ENCODE measurements around the gene PRPF40A.

DNA sequence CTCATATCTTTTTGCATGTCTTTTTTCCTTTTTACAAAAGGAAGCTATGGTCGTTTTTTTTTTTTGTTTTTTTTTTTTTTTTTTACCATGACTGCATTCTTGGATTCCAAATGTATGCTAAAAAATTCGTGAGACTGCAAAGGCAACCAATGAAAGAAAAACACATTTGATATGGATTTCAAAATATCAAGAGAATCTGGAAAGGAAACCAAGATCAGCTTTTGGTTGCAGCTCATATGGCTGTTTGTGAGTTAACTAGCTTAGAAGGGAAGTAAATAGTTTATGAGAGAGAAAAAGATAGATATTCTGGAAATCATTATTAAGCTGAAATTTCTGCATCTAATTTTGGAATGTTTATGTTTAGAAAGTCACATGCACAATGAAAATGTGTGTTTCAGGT, 110.3 kb downstream of the PRPF40A start:
- no peak for TF ChIP-seq CHD1 (IDR thresholded peaks at IDR 0.05; ENCODE audit: low read depth, low read length)
- TF ChIP-seq RBBP5 (conservative IDR thresholded peaks at IDR 0.05) = no peak
- TF ChIP-seq POLR2A (IDR thresholded peaks at IDR 0.05; ENCODE audit: low read depth, low read length) = no peak
- TF ChIP-seq MYC (IDR thresholded peaks at IDR 0.05; ENCODE audit: insufficient read depth, insufficient read length, insufficient replicate concordance, low read length, severe bottlenecking) = no peak
- no peak for TF ChIP-seq HDAC2 (IDR thresholded peaks at IDR 0.05)
- TF ChIP-seq FOS (IDR thresholded peaks at IDR 0.05; ENCODE audit: borderline replicate concordance, extremely low read depth, insufficient read length) = no peak
- TF ChIP-seq, protein P1, sequence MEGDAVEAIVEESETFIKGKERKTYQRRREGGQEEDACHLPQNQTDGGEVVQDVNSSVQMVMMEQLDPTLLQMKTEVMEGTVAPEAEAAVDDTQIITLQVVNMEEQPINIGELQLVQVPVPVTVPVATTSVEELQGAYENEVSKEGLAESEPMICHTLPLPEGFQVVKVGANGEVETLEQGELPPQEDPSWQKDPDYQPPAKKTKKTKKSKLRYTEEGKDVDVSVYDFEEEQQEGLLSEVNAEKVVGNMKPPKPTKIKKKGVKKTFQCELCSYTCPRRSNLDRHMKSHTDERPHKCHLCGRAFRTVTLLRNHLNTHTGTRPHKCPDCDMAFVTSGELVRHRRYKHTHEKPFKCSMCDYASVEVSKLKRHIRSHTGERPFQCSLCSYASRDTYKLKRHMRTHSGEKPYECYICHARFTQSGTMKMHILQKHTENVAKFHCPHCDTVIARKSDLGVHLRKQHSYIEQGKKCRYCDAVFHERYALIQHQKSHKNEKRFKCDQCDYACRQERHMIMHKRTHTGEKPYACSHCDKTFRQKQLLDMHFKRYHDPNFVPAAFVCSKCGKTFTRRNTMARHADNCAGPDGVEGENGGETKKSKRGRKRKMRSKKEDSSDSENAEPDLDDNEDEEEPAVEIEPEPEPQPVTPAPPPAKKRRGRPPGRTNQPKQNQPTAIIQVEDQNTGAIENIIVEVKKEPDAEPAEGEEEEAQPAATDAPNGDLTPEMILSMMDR (IDR thresholded peaks at IDR 0.05 in 2 of 3, conservative IDR thresholded peaks at IDR 0.05 in 1 of 3; ENCODE audit: control insufficient read depth in 2 of 3, extremely low read depth in 1 of 3, insufficient read depth in 1 of 3, low read depth in 3 of 3, low read length in 3 of 3) = no peak
- no peak for TF ChIP-seq NFXL1 (IDR thresholded peaks at IDR 0.05; ENCODE audit: borderline replicate concordance)
- TF ChIP-seq, protein P2, sequence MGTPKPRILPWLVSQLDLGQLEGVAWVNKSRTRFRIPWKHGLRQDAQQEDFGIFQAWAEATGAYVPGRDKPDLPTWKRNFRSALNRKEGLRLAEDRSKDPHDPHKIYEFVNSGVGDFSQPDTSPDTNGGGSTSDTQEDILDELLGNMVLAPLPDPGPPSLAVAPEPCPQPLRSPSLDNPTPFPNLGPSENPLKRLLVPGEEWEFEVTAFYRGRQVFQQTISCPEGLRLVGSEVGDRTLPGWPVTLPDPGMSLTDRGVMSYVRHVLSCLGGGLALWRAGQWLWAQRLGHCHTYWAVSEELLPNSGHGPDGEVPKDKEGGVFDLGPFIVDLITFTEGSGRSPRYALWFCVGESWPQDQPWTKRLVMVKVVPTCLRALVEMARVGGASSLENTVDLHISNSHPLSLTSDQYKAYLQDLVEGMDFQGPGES (IDR thresholded peaks at IDR 0.05) = no peak
- no peak for TF ChIP-seq POLR2AphosphoS2 (IDR thresholded peaks at IDR 0.05; ENCODE audit: low read depth, low read length)
- TF ChIP-seq CHD4 (IDR thresholded peaks at IDR 0.05) = no peak
- no peak for TF ChIP-seq POLR2AphosphoS5 (IDR thresholded peaks at IDR 0.05; ENCODE audit: low read length)
- TF ChIP-seq, protein P3, sequence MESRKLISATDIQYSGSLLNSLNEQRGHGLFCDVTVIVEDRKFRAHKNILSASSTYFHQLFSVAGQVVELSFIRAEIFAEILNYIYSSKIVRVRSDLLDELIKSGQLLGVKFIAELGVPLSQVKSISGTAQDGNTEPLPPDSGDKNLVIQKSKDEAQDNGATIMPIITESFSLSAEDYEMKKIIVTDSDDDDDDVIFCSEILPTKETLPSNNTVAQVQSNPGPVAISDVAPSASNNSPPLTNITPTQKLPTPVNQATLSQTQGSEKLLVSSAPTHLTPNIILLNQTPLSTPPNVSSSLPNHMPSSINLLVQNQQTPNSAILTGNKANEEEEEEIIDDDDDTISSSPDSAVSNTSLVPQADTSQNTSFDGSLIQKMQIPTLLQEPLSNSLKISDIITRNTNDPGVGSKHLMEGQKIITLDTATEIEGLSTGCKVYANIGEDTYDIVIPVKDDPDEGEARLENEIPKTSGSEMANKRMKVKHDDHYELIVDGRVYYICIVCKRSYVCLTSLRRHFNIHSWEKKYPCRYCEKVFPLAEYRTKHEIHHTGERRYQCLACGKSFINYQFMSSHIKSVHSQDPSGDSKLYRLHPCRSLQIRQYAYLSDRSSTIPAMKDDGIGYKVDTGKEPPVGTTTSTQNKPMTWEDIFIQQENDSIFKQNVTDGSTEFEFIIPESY (IDR thresholded peaks at IDR 0.05) = no peak

Data from GM12878 (cell line).